Mesodermal cell (in vitro differentiated cells): ENCODE measurements around the gene FGD3.

ENCODE experiments used
- H3K27ac ChIP-seq: 2 replicates; pipeline ENCODE4 v1.7.0; 2013; ENCODE audit warnings: mild to moderate bottlenecking, low read depth, low read length, moderate library complexity; ENCODE audit not compliant: severe bottlenecking
- H3K36me3 ChIP-seq: 2 replicates; pipeline ENCODE4 v1.7.1; 2013; ENCODE audit warnings: mild to moderate bottlenecking, low read length, moderate library complexity; ENCODE audit not compliant: control insufficient read depth, insufficient read depth
- H3K4me1 ChIP-seq: one replicate; pipeline ENCODE4 v1.7.1; 2013; ENCODE audit warnings: mild to moderate bottlenecking, low read length; ENCODE audit not compliant: insufficient read depth, control insufficient read depth, poor library complexity, severe bottlenecking
- H3K4me3 ChIP-seq: 2 replicates; pipeline ENCODE4 v1.7.0; 2013; ENCODE audit warnings: low read length, control low read depth, mild to moderate bottlenecking; ENCODE audit not compliant: insufficient read depth, poor library complexity, severe bottlenecking; ENCODE audit errors: extremely low read depth
- H3K9me3 ChIP-seq: 2 replicates; pipeline ENCODE4 v1.7.1; 2013; ENCODE audit warnings: mild to moderate bottlenecking, low read length, moderate library complexity; ENCODE audit not compliant: control insufficient read depth
- WGBS, 2 experiments: methylation state at CpG; one replicate each; pipeline ENCODE4 v1.1.5; 2013; ENCODE audit warnings: missing lambda C conversion rate in 2 of 2; ENCODE audit not compliant: insufficient coverage in 2 of 2; 5-methylcytosine and 5-hydroxymethylcytosine counted together

Gene FGD3

GRCh38 chr9:93022721-93023520 is 75.6 kb downstream of the FGD3 start:
- H3K36me3 ChIP-seq, result no peaks in the 10 kb centered on the region
- no peak overlapping the region for H3K4me3 ChIP-seq
- WGBS, 2 experiments, result 91 to 93% methylated on average over 23 of the region's 23 CpGs
- no peaks in the 10 kb centered on the region for H3K9me3 ChIP-seq
- H3K4me1 ChIP-seq, result no peaks in the 10 kb centered on the region
- H3K27ac ChIP-seq, result no peak overlapping the region

GRCh38 chr9:93023521-93023815 is 76.1 kb downstream of the FGD3 start:
- Histone ChIP-seq H3K9me3 (no peaks in the 10 kb centered on the region), H3K4me3 (no peak overlapping the region), H3K27ac (no peak overlapping the region), H3K36me3 (no peaks in the 10 kb centered on the region), H3K4me1 (no peaks in the 10 kb centered on the region)
- 67 to 75% methylated on average over 2 to 3 of the region's 4 CpGs for WGBS, 2 experiments

GRCh38 chr9:93024646-93024910 is 77.3 kb downstream of the FGD3 start:
- WGBS, 2 experiments, result 75 to 84% methylated on average over 3 to 4 of the region's 4 CpGs
- H3K4me3 ChIP-seq, result no peak overlapping the region
- H3K36me3 ChIP-seq, result no peaks in the 10 kb centered on the region
- no peaks in the 10 kb centered on the region for H3K4me1 ChIP-seq
- no peak overlapping the region for H3K27ac ChIP-seq
- no peaks in the 10 kb centered on the region for H3K9me3 ChIP-seq

- no peaks in the 10 kb centered on the region for H3K4me1 ChIP-seq
- no peaks in the 10 kb centered on the region for H3K36me3 ChIP-seq
- H3K27ac ChIP-seq, result no peak overlapping the region
- WGBS, 2 experiments, result 91% methylated on average over 9 to 10 of the region's 11 CpGs
- no peak overlapping the region for H3K4me3 ChIP-seq
- no peaks in the 10 kb centered on the region for H3K9me3 ChIP-seq
These were observed 77.8 kb downstream of the FGD3 start for GRCh38 chr9:93024986-93025630.

- H3K27ac ChIP-seq, result no peak overlapping the region
- no peak overlapping the region for H3K4me3 ChIP-seq
- no peaks in the 10 kb centered on the region for H3K9me3 ChIP-seq
- whole genome bisulfite sequencing, 2 experiments, result 77 to 86% methylated on average over 8 of the region's 8 CpGs
- H3K36me3 ChIP-seq, result no peaks in the 10 kb centered on the region
- no peaks in the 10 kb centered on the region for H3K4me1 ChIP-seq
These were observed 78.4 kb downstream of the FGD3 start for GRCh38 chr9:93025736-93026135.

GRCh38 chr9:93026640-93027039 is 79.3 kb downstream of the FGD3 start:
- no peaks in the 10 kb centered on the region for H3K36me3 ChIP-seq
- H3K4me1 ChIP-seq, result no peaks in the 10 kb centered on the region
- no peak overlapping the region for H3K27ac ChIP-seq
- H3K9me3 ChIP-seq, result no peaks in the 10 kb centered on the region
- no peak overlapping the region for H3K4me3 ChIP-seq
- WGBS, 2 experiments, result 83 to 85% methylated on average over 5 to 7 of the region's 7 CpGs

- Histone ChIP-seq H3K4me1 (no peaks in the 10 kb centered on the region), H3K9me3 (no peaks in the 10 kb centered on the region), H3K27ac (no peak overlapping the region), H3K36me3 (no peaks in the 10 kb centered on the region), H3K4me3 (no peak overlapping the region)
- 94 to 95% methylated on average over 4 to 7 of the region's 10 CpGs for WGBS, 2 experiments
These were observed 80.4 kb downstream of the FGD3 start for GRCh38 chr9:93027750-93028149.

- Histone ChIP-seq H3K9me3 (no peaks in the 10 kb centered on the region), H3K27ac (no peak overlapping the region), H3K36me3 (no peaks in the 10 kb centered on the region), H3K4me3 (no peak overlapping the region), H3K4me1 (no peaks in the 10 kb centered on the region)
- 73 to 74% methylated on average over 5 of the region's 6 CpGs for WGBS, 2 experiments
These were observed 81.2 kb downstream of the FGD3 start for GRCh38 chr9:93028448-93029006.

- Histone ChIP-seq H3K27ac (no peak overlapping the region), H3K36me3 (no peaks in the 10 kb centered on the region), H3K4me3 (no peak overlapping the region), H3K4me1 (no peaks in the 10 kb centered on the region), H3K9me3 (no peaks in the 10 kb centered on the region)
- WGBS, 2 experiments, result 87 to 95% methylated on average over 8 to 9 of the region's 9 CpGs
These were observed 83.6 kb downstream of the FGD3 start for GRCh38 chr9:93030642-93031628.

GRCh38 chr9:93031629-93032430 is 84.5 kb downstream of the FGD3 start:
- no peaks in the 10 kb centered on the region for H3K36me3 ChIP-seq
- no peak overlapping the region for H3K4me3 ChIP-seq
- no peaks in the 10 kb centered on the region for H3K9me3 ChIP-seq
- no peaks in the 10 kb centered on the region for H3K4me1 ChIP-seq
- 85% methylated on average over 7 to 8 of the region's 10 CpGs for WGBS, 2 experiments
- H3K27ac ChIP-seq, result no peak overlapping the region
